ENCODE results near the gene ENGASE. TPM values are rescaled to one million over a fixed set of nuclear protein-coding genes. Genes with fewer than 3 reads are reported as not detected.

The ENGASE gene
- total and polyA plus RNA-seq, 3 donors from 2014 or later = 20.3 to 48.5 (median 34.9) TPM

DNA sequence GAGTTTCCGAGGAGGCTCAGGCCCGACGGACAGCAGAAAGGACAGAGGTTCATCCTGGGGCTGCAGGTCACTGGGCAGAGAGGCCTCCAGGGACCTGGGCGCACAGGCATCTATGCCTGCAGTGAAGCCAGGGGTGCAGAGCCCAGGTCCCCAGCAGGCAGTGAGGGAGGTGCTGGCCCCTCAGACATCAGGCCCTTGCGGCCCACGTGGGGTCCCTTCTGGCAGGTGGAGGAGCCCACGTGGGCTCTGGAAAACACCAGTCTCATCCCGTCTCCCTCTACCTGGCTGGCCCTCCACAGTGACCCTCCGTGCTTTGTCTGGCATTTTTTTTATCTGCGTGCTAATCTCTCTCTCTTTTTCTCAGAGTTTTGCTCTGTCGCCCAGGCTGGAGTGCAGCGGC, 36.5 kb downstream of the ENGASE start:
- H3K4me3 ChIP-seq = no peak overlapping the region
- 82 to 90% methylated on average over 10 to 12 of the region's 12 CpGs for WGBS, 2 donors
- no peak overlapping the region for H3K27ac ChIP-seq
- H3K4me1 ChIP-seq = no peaks in the 10 kb centered on the region
- no peak for TF ChIP-seq POLR2A (IDR thresholded peaks at IDR 0.05)
- TF ChIP-seq, protein P1, sequence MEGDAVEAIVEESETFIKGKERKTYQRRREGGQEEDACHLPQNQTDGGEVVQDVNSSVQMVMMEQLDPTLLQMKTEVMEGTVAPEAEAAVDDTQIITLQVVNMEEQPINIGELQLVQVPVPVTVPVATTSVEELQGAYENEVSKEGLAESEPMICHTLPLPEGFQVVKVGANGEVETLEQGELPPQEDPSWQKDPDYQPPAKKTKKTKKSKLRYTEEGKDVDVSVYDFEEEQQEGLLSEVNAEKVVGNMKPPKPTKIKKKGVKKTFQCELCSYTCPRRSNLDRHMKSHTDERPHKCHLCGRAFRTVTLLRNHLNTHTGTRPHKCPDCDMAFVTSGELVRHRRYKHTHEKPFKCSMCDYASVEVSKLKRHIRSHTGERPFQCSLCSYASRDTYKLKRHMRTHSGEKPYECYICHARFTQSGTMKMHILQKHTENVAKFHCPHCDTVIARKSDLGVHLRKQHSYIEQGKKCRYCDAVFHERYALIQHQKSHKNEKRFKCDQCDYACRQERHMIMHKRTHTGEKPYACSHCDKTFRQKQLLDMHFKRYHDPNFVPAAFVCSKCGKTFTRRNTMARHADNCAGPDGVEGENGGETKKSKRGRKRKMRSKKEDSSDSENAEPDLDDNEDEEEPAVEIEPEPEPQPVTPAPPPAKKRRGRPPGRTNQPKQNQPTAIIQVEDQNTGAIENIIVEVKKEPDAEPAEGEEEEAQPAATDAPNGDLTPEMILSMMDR (IDR thresholded peaks at IDR 0.05) = no peak
- no peak for DNase-seq
- no peaks in the 10 kb centered on the region for H3K27me3 ChIP-seq
- no peaks in the 10 kb centered on the region for H3K9me3 ChIP-seq
- intact Hi-C loops (cut with DNase I; ENCODE audit: low total_unique reads) = no loop called here
- no peaks in the 10 kb centered on the region for H3K36me3 ChIP-seq (ENCODE audit: low read depth, missing control alignments)

DNA sequence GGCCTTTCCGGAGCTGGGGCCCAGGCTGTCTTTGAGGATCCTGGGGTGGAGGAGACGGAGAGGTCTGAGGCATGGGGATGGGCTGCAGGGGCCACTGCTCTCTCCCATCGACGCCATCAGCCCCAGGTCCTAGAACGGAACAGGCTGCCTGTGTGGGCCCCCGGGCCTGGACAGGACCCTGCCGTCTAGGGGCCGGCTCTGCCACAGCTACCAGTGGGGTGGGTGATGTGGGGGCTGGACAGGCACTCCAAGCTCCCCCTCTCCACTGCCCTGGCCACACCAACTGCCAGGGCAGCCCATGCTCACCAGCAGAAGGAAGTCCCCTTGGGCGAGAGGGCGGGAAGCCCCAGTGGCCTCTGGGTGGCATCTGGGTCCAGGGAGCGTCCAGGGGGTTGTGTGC, 37.8 kb downstream of the ENGASE start:
- no peak overlapping the region for H3K27ac ChIP-seq
- intact Hi-C loops (cut with DNase I; ENCODE audit: low total_unique reads) = no loop called here
- H3K36me3 ChIP-seq (ENCODE audit: low read depth, missing control alignments) = no peaks in the 10 kb centered on the region
- no peaks in the 10 kb centered on the region for H3K27me3 ChIP-seq
- no peak for TF ChIP-seq POLR2A (IDR thresholded peaks at IDR 0.05)
- TF ChIP-seq, protein P1 (IDR thresholded peaks at IDR 0.05) = no peak
- no peak overlapping the region for H3K4me3 ChIP-seq
- DNase-seq = no peak
- H3K4me1 ChIP-seq = no peaks in the 10 kb centered on the region
- WGBS, 2 donors = 82 to 90% methylated on average over 5 to 11 of the region's 11 CpGs
- H3K9me3 ChIP-seq = no peaks in the 10 kb centered on the region

DNA sequence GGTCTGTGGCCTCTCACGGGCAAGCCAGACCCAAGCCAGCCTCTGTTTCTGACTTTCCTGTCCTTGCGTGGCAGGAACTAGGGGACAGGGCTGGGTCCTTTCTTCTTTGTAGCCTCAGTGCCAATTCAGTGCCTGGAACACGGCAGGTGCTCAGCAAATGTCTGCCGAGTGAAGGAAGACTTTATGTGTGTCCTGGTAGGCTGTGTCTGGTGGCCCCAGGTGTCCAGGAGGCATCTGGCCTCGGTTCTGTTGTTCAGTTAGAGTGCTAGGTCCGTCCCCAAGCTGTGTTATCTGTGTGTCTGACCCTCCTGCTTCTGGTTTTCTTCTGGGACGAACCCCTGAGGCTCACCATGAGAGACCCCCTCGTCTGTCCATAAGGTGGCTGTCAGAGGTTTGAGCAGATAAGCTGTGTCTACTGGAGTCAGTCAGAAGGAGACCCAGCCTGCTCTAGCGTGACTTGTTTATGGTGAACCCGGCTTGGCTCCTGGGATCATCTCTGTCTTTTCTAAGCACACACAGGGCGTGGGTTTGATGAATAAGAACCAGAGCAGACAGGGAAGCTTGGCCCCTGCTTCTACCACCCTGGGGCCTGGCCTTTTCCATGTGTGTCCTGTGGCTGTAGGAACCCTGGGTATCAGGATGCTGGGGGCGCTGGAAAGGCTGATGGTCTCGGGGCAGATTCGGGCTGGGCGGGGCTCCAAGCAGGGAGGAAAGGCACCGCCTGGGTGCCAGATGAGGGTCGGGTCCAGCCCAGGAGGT, 39.3 kb downstream of the ENGASE start:
- no peaks in the 10 kb centered on the region for H3K27me3 ChIP-seq
- H3K36me3 ChIP-seq (ENCODE audit: low read depth, missing control alignments) = no peaks in the 10 kb centered on the region
- no peak overlapping the region for H3K27ac ChIP-seq
- no peaks in the 10 kb centered on the region for H3K9me3 ChIP-seq
- H3K4me3 ChIP-seq = no peak overlapping the region
- DNase-seq = no peak
- WGBS, 2 donors = 77 to 85% methylated on average over 17 of the region's 17 CpGs
- TF ChIP-seq POLR2A (IDR thresholded peaks at IDR 0.05) = no peak
- TF ChIP-seq, protein P1 (IDR thresholded peaks at IDR 0.05) = no peak
- intact Hi-C loops (cut with DNase I; ENCODE audit: low total_unique reads) = no loop called here
- H3K4me1 ChIP-seq = no peaks in the 10 kb centered on the region

DNA sequence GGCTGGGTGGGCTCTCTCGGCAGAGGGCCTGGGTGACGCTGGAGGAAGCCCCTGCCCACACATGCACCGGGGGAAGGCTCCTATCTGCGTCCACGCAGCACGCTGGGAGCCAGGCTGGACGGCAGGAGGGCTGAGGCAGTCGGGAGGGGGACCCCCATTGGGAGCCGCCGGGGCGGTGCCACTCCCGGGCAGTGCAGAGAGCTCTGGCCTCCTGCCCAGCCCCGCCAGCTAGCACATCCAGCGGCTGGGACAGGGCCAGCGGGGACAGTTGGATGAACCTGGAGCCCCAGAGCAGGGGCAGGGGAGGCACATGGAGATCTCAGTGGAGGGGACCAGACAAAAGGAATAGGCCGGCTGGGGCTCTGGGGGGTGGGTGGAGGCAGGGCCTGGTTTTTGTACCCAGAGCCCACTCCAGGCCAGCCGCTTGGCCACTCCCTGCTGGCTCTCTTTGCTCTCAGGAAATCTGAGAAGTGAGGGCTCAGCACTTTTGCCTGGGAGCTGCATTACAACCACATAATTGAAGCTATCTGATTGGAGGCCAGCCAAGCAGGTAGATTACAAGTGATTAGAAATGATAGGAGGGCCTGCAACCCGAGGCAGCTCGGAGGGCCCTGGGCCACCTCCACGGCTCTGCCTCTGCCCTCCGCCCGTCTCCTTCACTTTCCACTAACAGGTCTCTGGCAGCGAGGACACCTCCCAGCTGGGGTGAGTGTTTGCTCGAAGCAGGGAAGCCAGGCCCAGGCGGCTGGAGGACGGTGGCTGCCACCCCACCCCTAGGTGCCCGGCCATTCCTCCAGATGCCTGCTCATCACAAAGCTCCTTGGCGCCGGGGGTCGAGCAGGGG, 40.1 kb downstream of the ENGASE start:
- no peaks in the 10 kb centered on the region for H3K27me3 ChIP-seq
- H3K4me3 ChIP-seq = no peak overlapping the region
- 61 to 67% methylated on average over 20 to 28 of the region's 30 CpGs for WGBS, 2 donors
- intact Hi-C loops (cut with DNase I; ENCODE audit: low total_unique reads) = no loop called here
- peak; percentile 44 for DNase-seq
- H3K36me3 ChIP-seq (ENCODE audit: low read depth, missing control alignments) = no peaks in the 10 kb centered on the region
- no peaks in the 10 kb centered on the region for H3K4me1 ChIP-seq
- H3K9me3 ChIP-seq = no peaks in the 10 kb centered on the region
- H3K27ac ChIP-seq = no peak overlapping the region
- TF ChIP-seq, protein P1 (IDR thresholded peaks at IDR 0.05) = no peak
- TF ChIP-seq POLR2A (IDR thresholded peaks at IDR 0.05) = no peak

Measured in testis (tissue), 3 donors.